ENCODE measurements around the gene IPO4.

DNA sequence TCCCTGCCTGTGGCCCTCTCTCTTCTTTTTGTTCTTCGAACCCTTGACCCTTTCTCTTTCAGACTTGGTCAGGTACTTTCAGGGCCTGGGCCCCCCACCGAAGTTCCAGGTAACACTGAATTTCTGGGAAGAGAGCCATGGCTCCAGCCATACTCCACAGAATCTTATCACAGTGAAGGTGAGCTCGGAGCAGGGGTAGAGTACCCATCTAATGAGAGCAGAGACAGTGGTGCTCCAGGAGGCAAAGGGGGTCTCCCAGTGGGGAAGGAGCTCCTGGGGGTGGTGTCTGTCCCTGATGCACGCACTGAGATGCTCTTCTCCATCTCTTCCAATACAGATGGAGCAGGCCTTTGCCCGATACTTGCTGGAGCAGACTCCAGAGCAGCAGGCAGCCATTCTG, 22.8 kb downstream of the IPO4 start:
- TF ChIP-seq POLR2AphosphoS5 (IDR thresholded peaks at IDR 0.05) (no peak), POLR2A (IDR thresholded peaks at IDR 0.05) (no peak)
- TF ChIP-seq, protein P1, sequence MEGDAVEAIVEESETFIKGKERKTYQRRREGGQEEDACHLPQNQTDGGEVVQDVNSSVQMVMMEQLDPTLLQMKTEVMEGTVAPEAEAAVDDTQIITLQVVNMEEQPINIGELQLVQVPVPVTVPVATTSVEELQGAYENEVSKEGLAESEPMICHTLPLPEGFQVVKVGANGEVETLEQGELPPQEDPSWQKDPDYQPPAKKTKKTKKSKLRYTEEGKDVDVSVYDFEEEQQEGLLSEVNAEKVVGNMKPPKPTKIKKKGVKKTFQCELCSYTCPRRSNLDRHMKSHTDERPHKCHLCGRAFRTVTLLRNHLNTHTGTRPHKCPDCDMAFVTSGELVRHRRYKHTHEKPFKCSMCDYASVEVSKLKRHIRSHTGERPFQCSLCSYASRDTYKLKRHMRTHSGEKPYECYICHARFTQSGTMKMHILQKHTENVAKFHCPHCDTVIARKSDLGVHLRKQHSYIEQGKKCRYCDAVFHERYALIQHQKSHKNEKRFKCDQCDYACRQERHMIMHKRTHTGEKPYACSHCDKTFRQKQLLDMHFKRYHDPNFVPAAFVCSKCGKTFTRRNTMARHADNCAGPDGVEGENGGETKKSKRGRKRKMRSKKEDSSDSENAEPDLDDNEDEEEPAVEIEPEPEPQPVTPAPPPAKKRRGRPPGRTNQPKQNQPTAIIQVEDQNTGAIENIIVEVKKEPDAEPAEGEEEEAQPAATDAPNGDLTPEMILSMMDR (IDR thresholded peaks at IDR 0.05) = no peak
